Trophoblast cell (in vitro differentiated cells and primary cell): ENCODE data around the gene VPS8.

Experiments
- DNase-seq, 2 donors: peaks; one replicate each; pipeline ENCODE4 v3.0.0-alpha.2; 2016
- H2AFZ ChIP-seq: 2 replicates; pipeline ENCODE4 v1.6.1; 2013; ENCODE audit warnings: low read length, moderate library complexity, mild to moderate bottlenecking; ENCODE audit not compliant: insufficient read depth, poor library complexity
- H2AK5ac ChIP-seq: 2 replicates; pipeline ENCODE4 v1.6.1; 2013; ENCODE audit warnings: mild to moderate bottlenecking, low read length
- H2BK120ac ChIP-seq: 2 replicates; pipeline ENCODE4 v1.6.1; 2013; ENCODE audit warnings: low read length, mild to moderate bottlenecking, moderate library complexity; ENCODE audit not compliant: insufficient read depth, poor library complexity
- H2BK12ac ChIP-seq: 2 replicates; pipeline ENCODE4 v1.6.1; 2013; ENCODE audit warnings: mild to moderate bottlenecking, low read length, moderate library complexity
- H2BK5ac ChIP-seq: 2 replicates; pipeline ENCODE4 v1.6.1; 2013; ENCODE audit warnings: low read length, low read depth, moderate library complexity, mild to moderate bottlenecking; ENCODE audit not compliant: poor library complexity
- H3K14ac ChIP-seq: 2 replicates; pipeline ENCODE4 v1.6.1; 2013; ENCODE audit warnings: mild to moderate bottlenecking, low read length
- H3K18ac ChIP-seq: 2 replicates; pipeline ENCODE4 v1.6.1; 2013; ENCODE audit warnings: mild to moderate bottlenecking, low read length
- H3K23ac ChIP-seq: 2 replicates; pipeline ENCODE4 v1.6.1; 2013; ENCODE audit warnings: low read length
- H3K27ac ChIP-seq: 2 replicates; pipeline ENCODE4 v1.5.1; 2013; ENCODE audit warnings: low read depth, mild to moderate bottlenecking, inconsistent platforms, low read length, moderate library complexity
- H3K27me3 ChIP-seq: 2 replicates; pipeline ENCODE4 v1.6.1; 2013; ENCODE audit warnings: inconsistent platforms, mild to moderate bottlenecking, low read length, moderate library complexity; ENCODE audit not compliant: insufficient read depth
- H3K36me3 ChIP-seq, 2 experiments: 1 replicate in 1 of 2; 2 replicates in 1 of 2; pipeline ENCODE4 v1.6.1; 2013; ENCODE audit warnings: low read length in 2 of 2, mild to moderate bottlenecking in 2 of 2, moderate library complexity in 1 of 2; ENCODE audit not compliant: insufficient read depth in 2 of 2, control insufficient read depth in 1 of 2
- H3K4ac ChIP-seq: 2 replicates; pipeline ENCODE4 v1.6.1; 2013; ENCODE audit warnings: low read depth, mild to moderate bottlenecking, low read length, moderate library complexity
- H3K4me1 ChIP-seq, 2 experiments: 1 replicate in 1 of 2; 2 replicates in 1 of 2; pipeline ENCODE4 v1.6.1; 2013; ENCODE audit warnings: low read length in 2 of 2, mild to moderate bottlenecking in 2 of 2, moderate library complexity in 1 of 2; ENCODE audit not compliant: insufficient read depth in 2 of 2, control insufficient read depth in 1 of 2
- H3K4me2 ChIP-seq: 2 replicates; pipeline ENCODE4 v1.6.1; 2013; ENCODE audit warnings: inconsistent platforms, mild to moderate bottlenecking, low read length, moderate library complexity
- H3K4me3 ChIP-seq: 2 replicates; pipeline ENCODE4 v1.5.1; 2013; ENCODE audit warnings: mild to moderate bottlenecking, low read depth, low read length, inconsistent platforms
- H3K79me1 ChIP-seq: one replicate; pipeline ENCODE4 v1.6.1; 2013; ENCODE audit warnings: low read length
- H3K79me2 ChIP-seq: 2 replicates; pipeline ENCODE4 v1.6.1; 2013; ENCODE audit warnings: low read length, mild to moderate bottlenecking; ENCODE audit not compliant: control insufficient read depth, insufficient read depth, poor library complexity
- H3K9ac ChIP-seq: 2 replicates; pipeline ENCODE4 v1.6.1; 2013; ENCODE audit warnings: mild to moderate bottlenecking, low read length
- H3K9me3 ChIP-seq: 2 replicates; pipeline ENCODE4 v1.6.1; 2013; ENCODE audit warnings: low read depth, mild to moderate bottlenecking, control low read depth, inconsistent platforms, low read length; ENCODE audit not compliant: insufficient read depth
- H4K12ac ChIP-seq: 2 replicates; pipeline ENCODE4 v1.6.1; 2013; ENCODE audit warnings: low read depth, mild to moderate bottlenecking, low read length, moderate library complexity
- H4K8ac ChIP-seq: 2 replicates; pipeline ENCODE4 v1.6.1; 2013; ENCODE audit warnings: low read depth, mild to moderate bottlenecking, low read length, moderate library complexity
- H4K91ac ChIP-seq: one replicate; pipeline ENCODE4 v1.6.1; 2013; ENCODE audit warnings: low read depth, mild to moderate bottlenecking, low read length, moderate library complexity
- WGBS: extraction: QIAGEN DNeasy Blood & Tissue Kit; methylation state at CpG from one replicate; pipeline ENCODE4 v1.1.7; 2013; ENCODE audit warnings: missing lambda C conversion rate; ENCODE audit not compliant: insufficient read length, insufficient coverage; ENCODE audit errors: extremely low coverage; 5-methylcytosine and 5-hydroxymethylcytosine counted together

VPS8 gene

GRCh38 chr3:184765730-184766074, 46.3 kb upstream of the VPS8 start:
- no peak overlapping the region for H2AFZ ChIP-seq
- no peaks in the 10 kb centered on the region for H3K27me3 ChIP-seq
- H3K79me1 ChIP-seq = no peaks in the 10 kb centered on the region
- no peak overlapping the region for H2BK12ac ChIP-seq
- H2BK5ac ChIP-seq = no peak overlapping the region
- no peak overlapping the region for H3K14ac ChIP-seq
- peak; percentile 90 to 94 for DNase-seq
- WGBS = no CpG with 5 or more reads among the region's 7 CpGs
- H3K27ac ChIP-seq = no peak overlapping the region
- no peak overlapping the region for H2AK5ac ChIP-seq
- H4K12ac ChIP-seq = no peak overlapping the region
- H4K91ac ChIP-seq = no peak overlapping the region
- H3K18ac ChIP-seq = no peak overlapping the region
- H3K79me2 ChIP-seq = no peaks in the 10 kb centered on the region
- H3K9me3 ChIP-seq = peaks cover 3% of the 10 kb centered on the region
- H3K4me2 ChIP-seq = no peak overlapping the region
- no peak overlapping the region for H3K9ac ChIP-seq
- H4K8ac ChIP-seq = no peak overlapping the region
- H3K4ac ChIP-seq = no peak overlapping the region
- H3K4me1 ChIP-seq = peaks cover 4 to 7% of the 10 kb centered on the region in 2 experiments
- H3K4me3 ChIP-seq = no peak overlapping the region
- no peak overlapping the region for H3K23ac ChIP-seq
- H3K36me3 ChIP-seq = no peaks in the 10 kb centered on the region
- H2BK120ac ChIP-seq = no peak overlapping the region

- H3K27me3 ChIP-seq = no peaks in the 10 kb centered on the region
- no peak overlapping the region for H3K9ac ChIP-seq
Measured at GRCh38 chr3:184766555-184767261, 45.3 kb upstream of the VPS8 start.

GRCh38 chr3:184767377-184767776, 44.6 kb upstream of the VPS8 start:
- no peak overlapping the region for H3K9ac ChIP-seq
- no peaks in the 10 kb centered on the region for H3K79me2 ChIP-seq
- H3K4me2 ChIP-seq = no peak overlapping the region
- H2AFZ ChIP-seq = no peak overlapping the region
- no peak overlapping the region for H3K14ac ChIP-seq
- no peaks in the 10 kb centered on the region for H3K9me3 ChIP-seq
- no peak overlapping the region for H2AK5ac ChIP-seq
- H3K27ac ChIP-seq = no peak overlapping the region
- H3K18ac ChIP-seq = no peak overlapping the region
- no peaks in the 10 kb centered on the region for H3K79me1 ChIP-seq
- no CpG with 5 or more reads among the region's 12 CpGs for WGBS
- H2BK12ac ChIP-seq = peak overlapping the region; percentile 15
- H3K27me3 ChIP-seq = no peaks in the 10 kb centered on the region
- no peak overlapping the region for H2BK120ac ChIP-seq
- H3K4me3 ChIP-seq = no peak overlapping the region
- H3K4ac ChIP-seq = no peak overlapping the region
- no peak overlapping the region for H2BK5ac ChIP-seq
- no peak overlapping the region for H4K91ac ChIP-seq
- no peak overlapping the region for H3K23ac ChIP-seq
- no peaks in the 10 kb centered on the region for H3K36me3 ChIP-seq
- peak in 1 of 2 donors; percentile 7 for DNase-seq
- H4K8ac ChIP-seq = no peak overlapping the region
- H3K4me1 ChIP-seq = peaks cover 4 to 7% of the 10 kb centered on the region in 2 experiments
- no peak overlapping the region for H4K12ac ChIP-seq

More at GRCh38 chr3:184766555-184767261, 45.3 kb upstream of the VPS8 start:
- WGBS = no CpG with 5 or more reads among the region's 4 CpGs
- H3K4me2 ChIP-seq = no peak overlapping the region
- DNase-seq = peak; percentile 24 to 55
- no peak overlapping the region for H3K27ac ChIP-seq
- H3K79me1 ChIP-seq = no peaks in the 10 kb centered on the region
- no peak overlapping the region for H4K8ac ChIP-seq
- H3K23ac ChIP-seq = no peak overlapping the region
- H3K9me3 ChIP-seq = peaks cover 3% of the 10 kb centered on the region
- peak overlapping the region; percentile 30 for H2AFZ ChIP-seq
- H4K91ac ChIP-seq = no peak overlapping the region
- H2BK12ac ChIP-seq = no peak overlapping the region
- H3K4me3 ChIP-seq = no peak overlapping the region
- H2AK5ac ChIP-seq = no peak overlapping the region
- H2BK5ac ChIP-seq = no peak overlapping the region
- no peaks in the 10 kb centered on the region for H3K36me3 ChIP-seq
- no peak overlapping the region for H2BK120ac ChIP-seq
- H3K18ac ChIP-seq = no peak overlapping the region
- peaks cover 4 to 7% of the 10 kb centered on the region in 2 experiments for H3K4me1 ChIP-seq
- H3K4ac ChIP-seq = no peak overlapping the region
- no peak overlapping the region for H3K14ac ChIP-seq
- no peaks in the 10 kb centered on the region for H3K79me2 ChIP-seq
- no peak overlapping the region for H4K12ac ChIP-seq

GRCh38 chr3:184769382-184770170, 42.4 kb upstream of the VPS8 start:
- no peak for DNase-seq
- Histone ChIP-seq H3K9ac (no peak overlapping the region), H3K4me2 (no peak overlapping the region), H3K36me3 (no peaks in the 10 kb centered on the region), H2AK5ac (no peak overlapping the region), H3K27ac (no peak overlapping the region), H3K9me3 (no peaks in the 10 kb centered on the region), H2BK120ac (no peak overlapping the region), H3K4me1 (peaks cover 13% of the 10 kb centered on the region in 2 experiments), H3K79me2 (no peaks in the 10 kb centered on the region), H3K14ac (no peak overlapping the region), H2BK12ac (peak overlapping the region; percentile 39), H4K91ac (no peak overlapping the region), H4K12ac (no peak overlapping the region), H3K4ac (no peak overlapping the region), H3K27me3 (no peaks in the 10 kb centered on the region), H3K18ac (no peak overlapping the region), H3K23ac (no peak overlapping the region), H2AFZ (no peak overlapping the region), H3K4me3 (no peak overlapping the region), H3K79me1 (peaks cover 4% of the 10 kb centered on the region), H2BK5ac (no peak overlapping the region), H4K8ac (no peak overlapping the region)
- no CpG with 5 or more reads among the region's 26 CpGs for WGBS
